Panc1 (cell line): Measurements from ENCODE around the gene ALOX12B. TPM values are rescaled to one million over a fixed set of nuclear protein-coding genes. Genes with fewer than 3 reads are reported as not detected.

Experiments
- ATAC-seq: fragments of 200-7000 bp; cut with Tn5 transposase; 2 replicates; pipeline ENCODE4 v1.9.1; 2020; ENCODE audit warnings: mild to moderate bottlenecking, moderate library complexity
- BruUV-seq: library from RNA; stranded (reverse); fragments of 400-500 nt; replicated peaks from 2 replicates; lab custom pipeline; 2021; lab: Mats Ljungman, UMichigan
- CTCF ChIA-PET: fragments of 300-600 bp; sonication (Branson Sonifier 250); formaldehyde crosslinking; loops from one replicate; lab custom pipeline; 2022; ENCODE audit warnings: antibody characterized with exemption; lab: Charles Lee
- POLR2A ChIA-PET: fragments of 300-600 bp; sonication (Branson Sonifier 250); formaldehyde crosslinking; loops from one replicate; lab custom pipeline; 2022; ENCODE audit warnings: antibody characterized with exemption; lab: Charles Lee
- DNase-seq: peaks from one replicate; pipeline ENCODE4 v3.0.0-alpha.2; 2010; ENCODE audit warnings: low read depth, low spot score
- H3K27ac ChIP-seq: 2 replicates; pipeline ENCODE4 v1.5.1; 2011; ENCODE audit warnings: mild to moderate bottlenecking, low read length, inconsistent platforms
- H3K27me3 ChIP-seq: fragments of 200-500 bp; sonication (Bioruptor generic); 2 replicates; pipeline ENCODE4 v1.6.0; 2014; ENCODE audit warnings: low read length, inconsistent platforms; ENCODE audit not compliant: control insufficient read depth, insufficient read depth
- H3K36me3 ChIP-seq: fragments of 200-500 bp; sonication (Bioruptor generic); 2 replicates; pipeline ENCODE4 v1.5.1; 2014; ENCODE audit warnings: inconsistent platforms, mild to moderate bottlenecking, low read length, moderate library complexity; ENCODE audit not compliant: control insufficient read depth, insufficient read depth
- H3K4me1 ChIP-seq: 2 replicates; pipeline ENCODE4 v1.5.1; 2011; ENCODE audit warnings: inconsistent platforms, mild to moderate bottlenecking, low read length, moderate library complexity; ENCODE audit not compliant: control insufficient read depth, insufficient read depth
- H3K4me3 ChIP-seq, 2 experiments: 2 replicates each; pipeline ENCODE4 v1.5.1; 2011 to 2012; ENCODE audit warnings: low read depth in 2 of 2, low read length in 2 of 2, mild to moderate bottlenecking in 2 of 2, inconsistent platforms in 1 of 2, moderate library complexity in 1 of 2
- H3K9me3 ChIP-seq: fragments of 200-500 bp; sonication (Bioruptor generic); 2 replicates; pipeline ENCODE4 v1.5.1; 2014; ENCODE audit warnings: low read depth, mild to moderate bottlenecking, inconsistent platforms, low read length, moderate library complexity; ENCODE audit not compliant: control insufficient read depth, insufficient read depth
- CTCF ChIP-seq: fragments of 450-650 bp; IDR thresholded peaks from 2 replicates; pipeline ENCODE4 v1.5.1; 2017; ENCODE audit warnings: mild to moderate bottlenecking
- POLR2AphosphoS5 ChIP-seq: IDR thresholded peaks from 2 replicates; pipeline ENCODE4 v1.6.1; 2012; ENCODE audit warnings: mild to moderate bottlenecking, low read depth, low read length, moderate library complexity
- SIN3A ChIP-seq: IDR thresholded peaks from 2 replicates; pipeline ENCODE4 v1.6.1; 2012; ENCODE audit warnings: low read depth, mild to moderate bottlenecking, low read length, moderate library complexity, borderline replicate concordance; ENCODE audit not compliant: insufficient read depth
- TCF7L2 ChIP-seq: IDR thresholded peaks from 2 replicates; pipeline ENCODE4 v1.6.1; 2011; ENCODE audit warnings: mild to moderate bottlenecking, low read depth, low read length, inconsistent platforms
- in situ Hi-C: cut with HindIII; loops from 2 replicates; pipeline ENCODE4 v1.10.0; 2016; ENCODE audit warnings: low sequenced_read_pairs, low pct_unique_long_range_greater_than_20kb
- intact Hi-C: fragments of 100-400 bp; cut with micrococcal nuclease; formaldehyde crosslinking; loops from one replicate; pipeline ENCODE4 v1.10.0; 2022; ENCODE audit not compliant: unreplicated experiment
- total RNA-seq: library from RNA; stranded (reverse); gene quantifications from one replicate; pipeline ENCODE4 v1.2.1, GENCODE V29; 2021; ENCODE audit not compliant: unreplicated experiment
- TF ChIP-seq, protein P1 (sequence below), 2 experiments: IDR thresholded peaks; 2 replicates each; pipeline ENCODE4 v1.6.1; 2011 to 2012; ENCODE audit warnings: low read depth in 2 of 2, control low read depth in 1 of 2, low read length in 1 of 2, mild to moderate bottlenecking in 1 of 2, moderate library complexity in 1 of 2; ENCODE audit not compliant: insufficient read depth in 1 of 2

Gene ALOX12B
- total RNA-seq, 1 experiment from 2014 or later: not detected

DNA sequence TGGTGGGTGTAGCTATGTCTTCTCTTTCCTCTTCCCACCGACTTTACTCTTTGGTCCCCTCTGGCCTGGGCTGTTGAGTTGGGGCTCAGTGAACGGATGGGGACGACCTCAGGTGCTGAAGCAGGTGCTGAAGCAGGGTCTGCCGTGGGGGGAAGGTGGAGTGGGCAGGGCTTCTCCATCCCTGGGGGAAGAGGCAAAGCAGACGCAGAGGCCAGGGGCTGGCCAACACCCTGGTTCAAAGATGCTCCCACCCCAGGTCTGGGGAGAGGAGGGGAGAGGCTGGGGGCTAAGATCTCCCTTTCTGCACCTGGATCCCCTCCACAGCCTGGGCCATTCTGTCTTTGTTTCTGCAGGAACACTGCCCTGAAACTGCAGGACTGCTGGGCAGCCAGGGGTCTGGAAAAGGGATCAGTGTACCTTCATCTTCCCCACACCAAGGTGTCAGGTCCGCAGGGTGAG is 22.9 kb downstream of the ALOX12B start:
- Histone ChIP-seq H3K27ac (no peak overlapping the region), H3K4me1 (peaks cover 4% of the 10 kb centered on the region; the same call in 1 of the 2 replicates), H3K4me3 (no peak overlapping the region), H3K36me3 (no peaks in the 10 kb centered on the region), H3K9me3 (no peaks in the 10 kb centered on the region), H3K27me3 (peaks cover 4% of the 10 kb centered on the region)
- BruUV-seq: no TSS peak
- TF ChIP-seq TCF7L2: no peak
- TF ChIP-seq, protein P1, sequence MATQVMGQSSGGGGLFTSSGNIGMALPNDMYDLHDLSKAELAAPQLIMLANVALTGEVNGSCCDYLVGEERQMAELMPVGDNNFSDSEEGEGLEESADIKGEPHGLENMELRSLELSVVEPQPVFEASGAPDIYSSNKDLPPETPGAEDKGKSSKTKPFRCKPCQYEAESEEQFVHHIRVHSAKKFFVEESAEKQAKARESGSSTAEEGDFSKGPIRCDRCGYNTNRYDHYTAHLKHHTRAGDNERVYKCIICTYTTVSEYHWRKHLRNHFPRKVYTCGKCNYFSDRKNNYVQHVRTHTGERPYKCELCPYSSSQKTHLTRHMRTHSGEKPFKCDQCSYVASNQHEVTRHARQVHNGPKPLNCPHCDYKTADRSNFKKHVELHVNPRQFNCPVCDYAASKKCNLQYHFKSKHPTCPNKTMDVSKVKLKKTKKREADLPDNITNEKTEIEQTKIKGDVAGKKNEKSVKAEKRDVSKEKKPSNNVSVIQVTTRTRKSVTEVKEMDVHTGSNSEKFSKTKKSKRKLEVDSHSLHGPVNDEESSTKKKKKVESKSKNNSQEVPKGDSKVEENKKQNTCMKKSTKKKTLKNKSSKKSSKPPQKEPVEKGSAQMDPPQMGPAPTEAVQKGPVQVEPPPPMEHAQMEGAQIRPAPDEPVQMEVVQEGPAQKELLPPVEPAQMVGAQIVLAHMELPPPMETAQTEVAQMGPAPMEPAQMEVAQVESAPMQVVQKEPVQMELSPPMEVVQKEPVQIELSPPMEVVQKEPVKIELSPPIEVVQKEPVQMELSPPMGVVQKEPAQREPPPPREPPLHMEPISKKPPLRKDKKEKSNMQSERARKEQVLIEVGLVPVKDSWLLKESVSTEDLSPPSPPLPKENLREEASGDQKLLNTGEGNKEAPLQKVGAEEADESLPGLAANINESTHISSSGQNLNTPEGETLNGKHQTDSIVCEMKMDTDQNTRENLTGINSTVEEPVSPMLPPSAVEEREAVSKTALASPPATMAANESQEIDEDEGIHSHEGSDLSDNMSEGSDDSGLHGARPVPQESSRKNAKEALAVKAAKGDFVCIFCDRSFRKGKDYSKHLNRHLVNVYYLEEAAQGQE (IDR thresholded peaks at IDR 0.05; ENCODE audit: insufficient read depth in 1 of 2, low read depth in 2 of 2, low read length in 1 of 2): no peak
- ATAC-seq (no peak), DNase-seq (no peak)
- in situ Hi-C loops: no loop called here
- POLR2A ChIA-PET: no interaction called here
- CTCF ChIA-PET: interaction anchor here (1.2 kb wide), 1 partner anchor 9 kb away, joined by 5 read pairs; no protein-coding TSS in a partner anchor
- intact Hi-C loops: no loop called here

- POLR2A ChIA-PET: no interaction called here
- intact Hi-C loops (no loop called here), in situ Hi-C loops (no loop called here)
- DNase-seq (no peak), ATAC-seq (no peak)
- Histone ChIP-seq H3K4me1 (peaks cover 6% of the 10 kb centered on the region; the same call in 1 of the 2 replicates), H3K9me3 (no peaks in the 10 kb centered on the region), H3K27me3 (peaks cover 4% of the 10 kb centered on the region), H3K36me3 (no peaks in the 10 kb centered on the region), H3K27ac (no peak overlapping the region), H3K4me3 (no peak overlapping the region)
- TF ChIP-seq TCF7L2 (no peak), POLR2AphosphoS5 (no peak), CTCF (no peak), SIN3A (no peak)
- TF ChIP-seq, protein P1 (IDR thresholded peaks at IDR 0.05; ENCODE audit: insufficient read depth in 1 of 2, low read depth in 2 of 2, low read length in 1 of 2): no peak
- BruUV-seq: no TSS peak
- CTCF ChIA-PET: interaction anchor here (1.2 kb wide), 1 partner anchor 10 kb away, joined by 5 read pairs; no protein-coding TSS in a partner anchor
Observed at GRCh38 chr17:8063761-8064534, 23.6 kb downstream of the ALOX12B start.
